PC-9 (cell line): Measurements from ENCODE around the gene FOXP2. TPM values are rescaled to one million over a fixed set of nuclear protein-coding genes. Genes with fewer than 3 reads are reported as not detected.

Experiments
- BruUV-seq: library from RNA; stranded (reverse); fragments of 400-500 nt; replicated peaks from 2 replicates; lab custom pipeline; 2021; lab: Mats Ljungman, UMichigan
- CTCF ChIA-PET: fragments of 300-600 bp; sonication (Branson Sonifier 250); formaldehyde crosslinking; loops from one replicate; lab custom pipeline; 2022; ENCODE audit warnings: antibody characterized with exemption; lab: Charles Lee
- POLR2A ChIA-PET: fragments of 300-600 bp; sonication (Branson Sonifier 250); formaldehyde crosslinking; loops from one replicate; lab custom pipeline; 2022; ENCODE audit warnings: antibody characterized with exemption; ENCODE audit not compliant: unreplicated experiment; lab: Charles Lee
- DNase-seq, 2 experiments: peaks; one replicate each; pipeline versions ENCODE4 v3.0.0 to v3.0.0-alpha.2; 2015 to 2022; ENCODE audit warnings: mixed read lengths in 1 of 2
- H2AFZ ChIP-seq: fragments of 200-600 bp; sonication (generic); 2 replicates; pipeline ENCODE4 v1.8.1; 2017; ENCODE audit warnings: antibody characterized with exemption
- H3F3A ChIP-seq: fragments of 200-600 bp; sonication (generic); 2 replicates; pipeline ENCODE4 v1.8.1; 2017; ENCODE audit warnings: antibody characterized with exemption, mild to moderate bottlenecking, low read depth; ENCODE audit not compliant: insufficient read depth
- H3K27ac ChIP-seq: fragments of 200-600 bp; sonication (generic); 2 replicates; pipeline ENCODE4 v1.6.1; 2016; ENCODE audit warnings: mixed run types
- H3K27me3 ChIP-seq: fragments of 200-600 bp; sonication (generic); 2 replicates; pipeline ENCODE4 v1.6.1; 2016; ENCODE audit warnings: low read depth, mixed run types; ENCODE audit not compliant: insufficient read depth
- H3K36me3 ChIP-seq: fragments of 200-600 bp; sonication (generic); 2 replicates; pipeline ENCODE4 v1.6.1; 2016; ENCODE audit warnings: low read depth, mixed run types
- H3K4me1 ChIP-seq: fragments of 200-600 bp; sonication (generic); replicated peaks from 2 replicates; pipeline ENCODE4 v1.6.1; 2016; ENCODE audit warnings: mixed run types; ENCODE audit not compliant: insufficient read depth
- H3K4me2 ChIP-seq: fragments of 200-600 bp; sonication (generic); 2 replicates; pipeline ENCODE4 v1.6.1; 2017; ENCODE audit warnings: mixed run types
- H3K4me3 ChIP-seq: fragments of 200-600 bp; sonication (generic); 2 replicates; pipeline ENCODE4 v1.6.1; 2016; ENCODE audit warnings: mixed run types
- H3K79me2 ChIP-seq: fragments of 200-600 bp; sonication (generic); 2 replicates; pipeline ENCODE4 v1.6.1; 2017; ENCODE audit warnings: low read depth, mixed run types
- H3K9me2 ChIP-seq: fragments of 200-600 bp; sonication (generic); 2 replicates; pipeline ENCODE4 v1.8.1; 2017; ENCODE audit warnings: mild to moderate bottlenecking; ENCODE audit not compliant: insufficient read depth
- H3K9me3 ChIP-seq: fragments of 200-600 bp; sonication (generic); 2 replicates; pipeline ENCODE4 v1.8.1; 2016; ENCODE audit warnings: low read depth; ENCODE audit not compliant: insufficient read depth
- H4K20me1 ChIP-seq: fragments of 200-600 bp; sonication (generic); 2 replicates; pipeline ENCODE4 v1.8.1; 2017; ENCODE audit not compliant: insufficient read depth
- CTCF ChIP-seq: fragments of 200-600 bp; sonication (generic); conservative IDR thresholded peaks from 2 replicates; pipeline ENCODE4 v1.6.1; 2017; ENCODE audit warnings: mixed run types, antibody characterized with exemption, mild to moderate bottlenecking, moderate library complexity
- EZH2 ChIP-seq: fragments of 200-600 bp; sonication (generic); IDR thresholded peaks from 2 replicates; pipeline ENCODE4 v1.8.0; 2017; ENCODE audit warnings: antibody characterized with exemption, low read depth
- intact Hi-C: fragments of 100-400 bp; cut with micrococcal nuclease; formaldehyde crosslinking; loops from one replicate; pipeline ENCODE4 v1.10.0; 2022; ENCODE audit not compliant: unreplicated experiment
- total RNA-seq: library from RNA; stranded (reverse); gene quantifications from 2 replicates; pipeline ENCODE4 v1.2.3, GENCODE V29; 2021

Gene FOXP2
- total RNA-seq, 1 experiment from 2014 or later = 1.2 TPM

GRCh38 chr7:114629762-114630161, 215.1 kb downstream of the FOXP2 start:
- Histone ChIP-seq H3K27me3 (no peaks in the 10 kb centered on the region), H3K4me2 (no peak overlapping the region), H3K36me3 (no peaks in the 10 kb centered on the region), H2AFZ (no peak overlapping the region), H3K9me3 (no peaks in the 10 kb centered on the region), H3K9me2 (no peaks in the 10 kb centered on the region), H3K4me3 (no peak overlapping the region), H3K27ac (no peak overlapping the region), H3K4me1 (no peaks in the 10 kb centered on the region), H3K79me2 (no peaks in the 10 kb centered on the region), H4K20me1 (no peaks in the 10 kb centered on the region), H3F3A (no peaks in the 10 kb centered on the region; the same call in 1 of the 2 replicates)
- ChIA-PET CTCF (no interaction called here), POLR2A (no interaction called here)
- BruUV-seq = no TSS peak
- TF ChIP-seq EZH2 = no peak
- TF ChIP-seq CTCF = no peak
- no peak for DNase-seq
- intact Hi-C loops = no loop called here

- DNase-seq = no peak
- Histone ChIP-seq H3K4me2 (no peak overlapping the region), H3K9me3 (no peaks in the 10 kb centered on the region), H2AFZ (no peak overlapping the region), H3K4me1 (no peaks in the 10 kb centered on the region), H3K4me3 (no peak overlapping the region), H3K27me3 (no peaks in the 10 kb centered on the region), H4K20me1 (no peaks in the 10 kb centered on the region), H3K36me3 (no peaks in the 10 kb centered on the region), H3K79me2 (no peaks in the 10 kb centered on the region), H3K27ac (no peak overlapping the region), H3K9me2 (no peaks in the 10 kb centered on the region), H3F3A (no peaks in the 10 kb centered on the region; the same call in 1 of the 2 replicates)
- BruUV-seq = no TSS peak
- CTCF ChIA-PET = no interaction called here
- intact Hi-C loops = no loop called here
- no peak for TF ChIP-seq CTCF
- no peak for TF ChIP-seq EZH2
- POLR2A ChIA-PET = no interaction called here
Measured at GRCh38 chr7:114630201-114630990, 215.8 kb downstream of the FOXP2 start.

GRCh38 chr7:114631249-114631822, 216.7 kb downstream of the FOXP2 start:
- no peaks in the 10 kb centered on the region for H3K36me3 ChIP-seq
- H3K27ac ChIP-seq = no peak overlapping the region
- no peak for TF ChIP-seq CTCF
- TF ChIP-seq EZH2 = no peak
- no peak overlapping the region for H3K4me3 ChIP-seq
- no peaks in the 10 kb centered on the region; the same call in 1 of the 2 replicates for H3F3A ChIP-seq
- DNase-seq = no peak
- H3K4me2 ChIP-seq = no peak overlapping the region
- H3K27me3 ChIP-seq = no peaks in the 10 kb centered on the region
- POLR2A ChIA-PET = no interaction called here
- no peak overlapping the region for H2AFZ ChIP-seq
- no peaks in the 10 kb centered on the region for H3K4me1 ChIP-seq
- intact Hi-C loops = no loop called here
- H3K9me2 ChIP-seq = no peaks in the 10 kb centered on the region
- no peaks in the 10 kb centered on the region for H4K20me1 ChIP-seq
- H3K79me2 ChIP-seq = no peaks in the 10 kb centered on the region
- BruUV-seq = no TSS peak
- CTCF ChIA-PET = no interaction called here
- no peaks in the 10 kb centered on the region for H3K9me3 ChIP-seq
